Measurements from ENCODE around the gene HEPH.
"Not testable (repeated sequence)": the region's sequence is repeated elsewhere in the genome, so short reads cannot be mapped to it uniquely, and the experiment has no call there.

HEPH gene

GRCh38 chrX:66163849-66164411, at the start of gene HEPH:
HEPH (plus strand) TSS chrX:66164247; CDS start chrX:66170571, 6,324 bp downstream.
- Mint-ChIP-seq H3K4me3 (no peak within 1 kb of the TSS), H3K4me1 (ENCODE audit: low read depth) (no peaks in the 10 kb centered on the region), H3K27me3 (no peaks in the 10 kb centered on the region), H3K27ac (no peak within 1 kb of the TSS), H3K36me3 (no peaks in the 10 kb centered on the region), H3K9me3 (ENCODE audit: low read depth) (no peaks in the 10 kb centered on the region)

- not testable (repeated sequence) for H3K9me3 Mint-ChIP-seq (ENCODE audit: low read depth); H3K27ac Mint-ChIP-seq; H3K4me3 Mint-ChIP-seq; H3K4me1 Mint-ChIP-seq (ENCODE audit: low read depth); H3K36me3 Mint-ChIP-seq; H3K27me3 Mint-ChIP-seq
These were observed 45.3 kb upstream of the HEPH start for GRCh38 chrX:66118722-66119121.

GRCh38 chrX:66121354-66121753, 42.7 kb upstream of the HEPH start:
- not testable (repeated sequence) for H3K27me3 Mint-ChIP-seq; H3K27ac Mint-ChIP-seq; H3K9me3 Mint-ChIP-seq (ENCODE audit: low read depth); H3K36me3 Mint-ChIP-seq; H3K4me1 Mint-ChIP-seq (ENCODE audit: low read depth); H3K4me3 Mint-ChIP-seq

- H3K9me3 Mint-ChIP-seq (ENCODE audit: low read depth): peaks cover 5% of the 10 kb centered on the region
- peaks cover 3% of the 10 kb centered on the region for H3K36me3 Mint-ChIP-seq
- H3K27ac Mint-ChIP-seq: no peak overlapping the region
- H3K4me1 Mint-ChIP-seq (ENCODE audit: low read depth): no peaks in the 10 kb centered on the region
- no peak overlapping the region for H3K4me3 Mint-ChIP-seq
- no peaks in the 10 kb centered on the region for H3K27me3 Mint-ChIP-seq
These were observed 37.4 kb upstream of the HEPH start for GRCh38 chrX:66126662-66127061.

- Mint-ChIP-seq H3K36me3 (no peaks in the 10 kb centered on the region), H3K27me3 (no peaks in the 10 kb centered on the region), H3K9me3 (ENCODE audit: low read depth) (no peaks in the 10 kb centered on the region), H3K4me1 (ENCODE audit: low read depth) (no peaks in the 10 kb centered on the region), H3K4me3 (no peak overlapping the region), H3K27ac (no peak overlapping the region)
These were observed 33.6 kb upstream of the HEPH start for GRCh38 chrX:66130469-66130868.

GRCh38 chrX:66135284-66135683, 28.8 kb upstream of the HEPH start:
- not testable (repeated sequence) for H3K27me3 Mint-ChIP-seq; H3K4me1 Mint-ChIP-seq (ENCODE audit: low read depth)

GRCh38 chrX:66142351-66142750, 21.7 kb upstream of the HEPH start:
- no peaks in the 10 kb centered on the region for H3K27me3 Mint-ChIP-seq
- H3K4me3 Mint-ChIP-seq: no peak overlapping the region
- no peak overlapping the region for H3K27ac Mint-ChIP-seq
- H3K9me3 Mint-ChIP-seq (ENCODE audit: low read depth): no peaks in the 10 kb centered on the region
- no peaks in the 10 kb centered on the region for H3K36me3 Mint-ChIP-seq
- no peaks in the 10 kb centered on the region for H3K4me1 Mint-ChIP-seq (ENCODE audit: low read depth)

More at GRCh38 chrX:66135284-66135683, 28.8 kb upstream of the HEPH start:
- H3K36me3 Mint-ChIP-seq; H3K4me3 Mint-ChIP-seq; H3K9me3 Mint-ChIP-seq (ENCODE audit: low read depth); H3K27ac Mint-ChIP-seq: not testable (repeated sequence)

- H3K27me3 Mint-ChIP-seq: no peaks in the 10 kb centered on the region
These were observed 19.8 kb upstream of the HEPH start for GRCh38 chrX:66144258-66144657.

GRCh38 chrX:66149519-66149918, 14.5 kb upstream of the HEPH start:
- H3K27me3 Mint-ChIP-seq: no peaks in the 10 kb centered on the region
- H3K27ac Mint-ChIP-seq: no peak overlapping the region
- no peaks in the 10 kb centered on the region for H3K36me3 Mint-ChIP-seq
- H3K4me3 Mint-ChIP-seq: no peak overlapping the region
- H3K9me3 Mint-ChIP-seq (ENCODE audit: low read depth): no peaks in the 10 kb centered on the region
- H3K4me1 Mint-ChIP-seq (ENCODE audit: low read depth): no peaks in the 10 kb centered on the region

More at GRCh38 chrX:66144258-66144657, 19.8 kb upstream of the HEPH start:
- Mint-ChIP-seq H3K36me3 (no peaks in the 10 kb centered on the region), H3K9me3 (ENCODE audit: low read depth) (no peaks in the 10 kb centered on the region), H3K4me3 (no peak overlapping the region), H3K4me1 (ENCODE audit: low read depth) (no peaks in the 10 kb centered on the region), H3K27ac (no peak overlapping the region)

GRCh38 chrX:66150163-66150562, 13.9 kb upstream of the HEPH start:
- Mint-ChIP-seq H3K9me3 (ENCODE audit: low read depth) (no peaks in the 10 kb centered on the region), H3K36me3 (no peaks in the 10 kb centered on the region), H3K4me1 (ENCODE audit: low read depth) (no peaks in the 10 kb centered on the region), H3K4me3 (no peak overlapping the region), H3K27me3 (no peaks in the 10 kb centered on the region), H3K27ac (no peak overlapping the region)

- Mint-ChIP-seq H3K27me3 (no peaks in the 10 kb centered on the region), H3K36me3 (no peaks in the 10 kb centered on the region), H3K9me3 (ENCODE audit: low read depth) (no peaks in the 10 kb centered on the region), H3K4me1 (ENCODE audit: low read depth) (no peaks in the 10 kb centered on the region), H3K4me3 (no peak overlapping the region), H3K27ac (no peak overlapping the region)
These were observed 1.7 kb upstream of the HEPH start for GRCh38 chrX:66162331-66162822.

- no peak overlapping the region for H3K4me3 Mint-ChIP-seq
- no peaks in the 10 kb centered on the region for H3K9me3 Mint-ChIP-seq (ENCODE audit: low read depth)
- no peaks in the 10 kb centered on the region for H3K4me1 Mint-ChIP-seq (ENCODE audit: low read depth)
- H3K27ac Mint-ChIP-seq: no peak overlapping the region
- no peaks in the 10 kb centered on the region for H3K27me3 Mint-ChIP-seq
- H3K36me3 Mint-ChIP-seq: no peaks in the 10 kb centered on the region
These were observed 600 bp upstream of the HEPH start for GRCh38 chrX:66163447-66163846.

- no peaks in the 10 kb centered on the region for H3K9me3 Mint-ChIP-seq (ENCODE audit: low read depth)
- no peak overlapping the region for H3K27ac Mint-ChIP-seq
These were observed 423 bp downstream of the HEPH start for GRCh38 chrX:66164470-66164869.

GRCh38 chrX:66164931-66165330, 884 bp downstream of the HEPH start:
- no peaks in the 10 kb centered on the region for H3K27me3 Mint-ChIP-seq
- H3K36me3 Mint-ChIP-seq: no peaks in the 10 kb centered on the region

More at GRCh38 chrX:66164470-66164869, 423 bp downstream of the HEPH start:
- Mint-ChIP-seq H3K4me1 (ENCODE audit: low read depth) (no peaks in the 10 kb centered on the region), H3K36me3 (no peaks in the 10 kb centered on the region), H3K27me3 (no peaks in the 10 kb centered on the region), H3K4me3 (no peak overlapping the region)

GRCh38 chrX:66166671-66167070, 2.6 kb downstream of the HEPH start:
- Mint-ChIP-seq H3K4me1 (ENCODE audit: low read depth) (no peaks in the 10 kb centered on the region), H3K9me3 (ENCODE audit: low read depth) (no peaks in the 10 kb centered on the region), H3K36me3 (no peaks in the 10 kb centered on the region), H3K27ac (no peak overlapping the region), H3K27me3 (no peaks in the 10 kb centered on the region), H3K4me3 (no peak overlapping the region)

More at GRCh38 chrX:66164931-66165330, 884 bp downstream of the HEPH start:
- no peaks in the 10 kb centered on the region for H3K9me3 Mint-ChIP-seq (ENCODE audit: low read depth)
- H3K27ac Mint-ChIP-seq: no peak overlapping the region
- no peak overlapping the region for H3K4me3 Mint-ChIP-seq
- H3K4me1 Mint-ChIP-seq (ENCODE audit: low read depth): no peaks in the 10 kb centered on the region

GRCh38 chrX:66167431-66167830, 3.4 kb downstream of the HEPH start:
- no peaks in the 10 kb centered on the region for H3K9me3 Mint-ChIP-seq (ENCODE audit: low read depth)
- no peak overlapping the region for H3K27ac Mint-ChIP-seq
- H3K4me1 Mint-ChIP-seq (ENCODE audit: low read depth): no peaks in the 10 kb centered on the region
- H3K36me3 Mint-ChIP-seq: no peaks in the 10 kb centered on the region
- H3K27me3 Mint-ChIP-seq: no peaks in the 10 kb centered on the region
- no peak overlapping the region for H3K4me3 Mint-ChIP-seq
